ENCODE results near the gene TNIP2. TPM values are rescaled to one million over a fixed set of nuclear protein-coding genes. Genes with fewer than 3 reads are reported as not detected.

TNIP2 gene
- total RNA-seq, 1 donor from 2014 or later = 33.7 TPM

DNA sequence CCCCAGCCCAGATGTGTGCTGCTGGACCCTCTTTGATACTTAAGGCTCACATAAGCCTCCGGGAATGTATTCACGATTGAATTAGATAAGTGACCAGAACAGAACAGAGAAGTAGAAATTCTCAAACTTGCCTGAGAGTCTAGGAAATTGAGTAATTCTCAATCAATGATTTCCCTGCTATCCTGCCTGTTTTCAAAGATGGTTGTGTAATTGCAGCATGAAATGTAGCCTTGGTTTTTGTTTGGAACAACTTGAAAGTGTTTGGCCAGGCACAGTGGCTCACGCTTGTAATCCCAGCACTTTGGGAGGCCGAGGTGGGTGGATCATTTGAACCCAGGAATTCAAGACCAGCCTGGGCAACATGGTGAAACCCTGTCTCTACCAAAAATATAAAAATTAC lies 41.2 kb downstream of the TNIP2 start:
- H3K79me2 ChIP-seq (ENCODE audit: insufficient read depth, low read length) = peaks cover 14% of the 10 kb centered on the region
- H3K4me3 ChIP-seq (ENCODE audit: insufficient read depth, low read depth, low read length) = no peak overlapping the region
- H3K27ac ChIP-seq (ENCODE audit: low read depth, low read length) = no peak overlapping the region
- peaks cover 23% of the 10 kb centered on the region for H3K4me1 Mint-ChIP-seq (ENCODE audit: low read depth, unreplicated experiment)
- no peaks in the 10 kb centered on the region for H3K9me3 ChIP-seq (ENCODE audit: insufficient read depth, low read depth, low read length)
- H3K27me3 ChIP-seq (ENCODE audit: insufficient read depth, low read length) = no peaks in the 10 kb centered on the region
- peaks cover 6% of the 10 kb centered on the region for H3K36me3 ChIP-seq (ENCODE audit: insufficient read depth, low read length)
- H3K36me3 Mint-ChIP-seq (ENCODE audit: low read depth, unreplicated experiment) = peaks cover 30% of the 10 kb centered on the region
- H3K4me3 Mint-ChIP-seq (ENCODE audit: unreplicated experiment) = no peak overlapping the region
- H3K27ac Mint-ChIP-seq (ENCODE audit: unreplicated experiment) = no peak overlapping the region
- no peak overlapping the region for H2AFZ ChIP-seq (ENCODE audit: low read depth, low read length)
- FAIRE-seq = no peak
- DNase-seq (ENCODE audit: low read depth) = no peak
- no peak overlapping the region for H3K9ac ChIP-seq (ENCODE audit: low read length)
- H3K27me3 Mint-ChIP-seq (ENCODE audit: low read depth, unreplicated experiment) = no peaks in the 10 kb centered on the region
- TF ChIP-seq EZH2 (IDR thresholded peaks at IDR 0.05; ENCODE audit: insufficient read depth, low read length) = no peak
- TF ChIP-seq, protein P1, sequence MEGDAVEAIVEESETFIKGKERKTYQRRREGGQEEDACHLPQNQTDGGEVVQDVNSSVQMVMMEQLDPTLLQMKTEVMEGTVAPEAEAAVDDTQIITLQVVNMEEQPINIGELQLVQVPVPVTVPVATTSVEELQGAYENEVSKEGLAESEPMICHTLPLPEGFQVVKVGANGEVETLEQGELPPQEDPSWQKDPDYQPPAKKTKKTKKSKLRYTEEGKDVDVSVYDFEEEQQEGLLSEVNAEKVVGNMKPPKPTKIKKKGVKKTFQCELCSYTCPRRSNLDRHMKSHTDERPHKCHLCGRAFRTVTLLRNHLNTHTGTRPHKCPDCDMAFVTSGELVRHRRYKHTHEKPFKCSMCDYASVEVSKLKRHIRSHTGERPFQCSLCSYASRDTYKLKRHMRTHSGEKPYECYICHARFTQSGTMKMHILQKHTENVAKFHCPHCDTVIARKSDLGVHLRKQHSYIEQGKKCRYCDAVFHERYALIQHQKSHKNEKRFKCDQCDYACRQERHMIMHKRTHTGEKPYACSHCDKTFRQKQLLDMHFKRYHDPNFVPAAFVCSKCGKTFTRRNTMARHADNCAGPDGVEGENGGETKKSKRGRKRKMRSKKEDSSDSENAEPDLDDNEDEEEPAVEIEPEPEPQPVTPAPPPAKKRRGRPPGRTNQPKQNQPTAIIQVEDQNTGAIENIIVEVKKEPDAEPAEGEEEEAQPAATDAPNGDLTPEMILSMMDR (IDR thresholded peaks at IDR 0.05; ENCODE audit: insufficient read depth, low read depth, low read length) = no peak
- no peak overlapping the region for H3K4me2 ChIP-seq (ENCODE audit: low read length)
- H4K20me1 ChIP-seq (ENCODE audit: insufficient read depth, low read length) = peaks cover 17% of the 10 kb centered on the region
- H3K9me3 Mint-ChIP-seq (ENCODE audit: unreplicated experiment) = no peaks in the 10 kb centered on the region
- no peaks in the 10 kb centered on the region for H3K4me1 ChIP-seq (ENCODE audit: insufficient read depth, low read length)

DNA sequence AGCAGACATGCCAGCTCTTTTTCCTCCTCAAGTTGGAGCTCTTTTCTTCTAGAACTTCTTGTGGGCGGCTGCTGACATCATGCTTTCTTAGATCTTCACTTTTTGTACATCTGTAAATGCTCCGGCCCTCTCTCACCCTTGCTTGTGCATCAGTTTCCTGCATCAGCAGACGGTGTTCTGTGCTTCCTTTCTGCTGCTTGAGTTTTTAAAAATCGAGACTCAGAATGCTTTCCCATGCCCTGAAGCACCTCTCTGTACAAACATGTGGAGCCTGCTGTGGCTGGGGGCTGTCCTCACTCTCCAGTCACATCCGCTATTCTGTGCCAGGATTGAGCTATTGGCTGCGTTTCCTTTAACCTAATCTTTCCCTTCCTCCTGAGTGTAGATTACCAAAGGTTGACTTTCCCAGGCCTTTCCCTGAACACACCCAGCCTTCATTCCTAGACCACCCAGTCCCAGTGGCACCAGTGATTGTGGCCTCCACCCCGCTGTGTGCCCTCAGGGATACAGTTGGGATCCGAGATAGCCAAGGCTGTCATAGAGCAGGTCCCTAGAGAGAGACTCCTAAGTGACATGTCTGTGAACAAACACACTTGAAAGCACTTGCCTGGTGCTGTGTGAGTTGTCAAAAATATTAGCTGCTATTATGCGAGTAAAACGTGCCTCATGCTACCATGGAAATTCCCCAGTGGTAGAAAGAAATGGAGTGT lies 41.9 kb downstream of the TNIP2 start:
- peaks cover 14% of the 10 kb centered on the region for H3K79me2 ChIP-seq (ENCODE audit: insufficient read depth, low read length)
- H3K36me3 ChIP-seq (ENCODE audit: insufficient read depth, low read length) = peaks cover 4% of the 10 kb centered on the region
- Mint-ChIP-seq H3K9me3 (ENCODE audit: unreplicated experiment) (no peaks in the 10 kb centered on the region), H3K36me3 (ENCODE audit: low read depth, unreplicated experiment) (peaks cover 30% of the 10 kb centered on the region), H3K27ac (ENCODE audit: unreplicated experiment) (peak overlapping the region; percentile 88), H3K4me3 (ENCODE audit: unreplicated experiment) (no peak overlapping the region), H3K4me1 (ENCODE audit: low read depth, unreplicated experiment) (peaks cover 23% of the 10 kb centered on the region), H3K27me3 (ENCODE audit: low read depth, unreplicated experiment) (no peaks in the 10 kb centered on the region)
- no peaks in the 10 kb centered on the region for H3K9me3 ChIP-seq (ENCODE audit: insufficient read depth, low read depth, low read length)
- TF ChIP-seq EZH2 (IDR thresholded peaks at IDR 0.05; ENCODE audit: insufficient read depth, low read length) = no peak
- TF ChIP-seq, protein P1 (IDR thresholded peaks at IDR 0.05; ENCODE audit: insufficient read depth, low read depth, low read length) = no peak
- H4K20me1 ChIP-seq (ENCODE audit: insufficient read depth, low read length) = peaks cover 17% of the 10 kb centered on the region
- no peak overlapping the region for H3K4me3 ChIP-seq (ENCODE audit: insufficient read depth, low read depth, low read length)
- H3K27ac ChIP-seq (ENCODE audit: low read depth, low read length) = no peak overlapping the region
- H3K9ac ChIP-seq (ENCODE audit: low read length) = no peak overlapping the region
- H3K27me3 ChIP-seq (ENCODE audit: insufficient read depth, low read length) = no peaks in the 10 kb centered on the region
- no peaks in the 10 kb centered on the region for H3K4me1 ChIP-seq (ENCODE audit: insufficient read depth, low read length)
- no peak overlapping the region for H3K4me2 ChIP-seq (ENCODE audit: low read length)
- FAIRE-seq (no peak), DNase-seq (ENCODE audit: low read depth) (peak; percentile 17)
- no peak overlapping the region for H2AFZ ChIP-seq (ENCODE audit: low read depth, low read length)

DNA sequence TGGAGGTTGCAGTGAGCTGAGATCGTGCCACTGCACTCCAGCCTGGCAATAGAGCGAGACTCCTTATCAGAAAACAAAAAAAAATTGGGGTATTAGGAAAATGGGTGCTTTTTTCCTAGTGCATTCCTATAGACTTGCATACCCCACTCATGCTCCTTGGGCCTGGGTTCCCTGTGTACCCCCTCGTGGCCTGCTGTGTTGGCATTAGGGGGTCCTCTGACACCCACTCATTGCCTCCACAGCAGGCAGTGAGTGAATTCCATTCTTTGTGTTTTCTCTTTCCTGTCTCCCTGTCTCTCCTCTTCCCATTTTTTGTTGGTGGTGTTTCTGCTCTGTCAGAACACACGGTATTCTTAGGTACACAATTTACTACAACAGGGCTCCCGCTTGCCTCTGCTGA lies 42.8 kb downstream of the TNIP2 start:
- no peaks in the 10 kb centered on the region for H3K4me1 ChIP-seq (ENCODE audit: insufficient read depth, low read length)
- H3K79me2 ChIP-seq (ENCODE audit: insufficient read depth, low read length) = peaks cover 14% of the 10 kb centered on the region
- Mint-ChIP-seq H3K4me1 (ENCODE audit: low read depth, unreplicated experiment) (peaks cover 23% of the 10 kb centered on the region), H3K36me3 (ENCODE audit: low read depth, unreplicated experiment) (peaks cover 24% of the 10 kb centered on the region), H3K27ac (ENCODE audit: unreplicated experiment) (peak overlapping the region; percentile 88), H3K9me3 (ENCODE audit: unreplicated experiment) (no peaks in the 10 kb centered on the region), H3K27me3 (ENCODE audit: low read depth, unreplicated experiment) (no peaks in the 10 kb centered on the region), H3K4me3 (ENCODE audit: unreplicated experiment) (peak overlapping the region; percentile 62)
- peaks cover 17% of the 10 kb centered on the region for H4K20me1 ChIP-seq (ENCODE audit: insufficient read depth, low read length)
- peaks cover 6% of the 10 kb centered on the region for H3K36me3 ChIP-seq (ENCODE audit: insufficient read depth, low read length)
- no peak overlapping the region for H3K9ac ChIP-seq (ENCODE audit: low read length)
- TF ChIP-seq EZH2 (IDR thresholded peaks at IDR 0.05; ENCODE audit: insufficient read depth, low read length) = no peak
- TF ChIP-seq, protein P1 (IDR thresholded peaks at IDR 0.05; ENCODE audit: insufficient read depth, low read depth, low read length) = no peak
- no peak overlapping the region for H3K4me2 ChIP-seq (ENCODE audit: low read length)
- no peak overlapping the region for H3K27ac ChIP-seq (ENCODE audit: low read depth, low read length)
- no peak overlapping the region for H2AFZ ChIP-seq (ENCODE audit: low read depth, low read length)
- no peaks in the 10 kb centered on the region for H3K9me3 ChIP-seq (ENCODE audit: insufficient read depth, low read depth, low read length)
- DNase-seq (ENCODE audit: low read depth) = no peak
- FAIRE-seq = no peak
- no peaks in the 10 kb centered on the region for H3K27me3 ChIP-seq (ENCODE audit: insufficient read depth, low read length)
- H3K4me3 ChIP-seq (ENCODE audit: insufficient read depth, low read depth, low read length) = no peak overlapping the region
